H9 (cell line): Measurements from ENCODE around the gene PDYN. TPM values are rescaled to one million over a fixed set of nuclear protein-coding genes. Genes with fewer than 3 reads are reported as not detected.

Experiments
- DNase-seq: peaks from one replicate; pipeline ENCODE4 v3.0.0-alpha.2; 2017
- H2AFZ ChIP-seq: one replicate; pipeline ENCODE4 v1.6.1; 2013; ENCODE audit warnings: mild to moderate bottlenecking, low read length, control low read depth, moderate library complexity
- H2AK5ac ChIP-seq: 2 replicates; pipeline ENCODE4 v1.6.1; 2013; ENCODE audit warnings: low read length, control low read depth, mixed read lengths; ENCODE audit not compliant: insufficient read length
- H2BK120ac ChIP-seq: one replicate; pipeline ENCODE4 v1.6.1; 2013; ENCODE audit warnings: low read depth, mild to moderate bottlenecking, low read length, control low read depth, inconsistent platforms; ENCODE audit not compliant: poor library complexity, severe bottlenecking
- H2BK12ac ChIP-seq: 2 replicates; pipeline ENCODE4 v1.6.1; 2013; ENCODE audit warnings: low read length, control low read depth, mixed read lengths, low read depth; ENCODE audit not compliant: insufficient read length
- H2BK15ac ChIP-seq: 2 replicates; pipeline ENCODE4 v1.6.1; 2013; ENCODE audit warnings: low read depth, low read length, control low read depth
- H2BK20ac ChIP-seq: one replicate; pipeline ENCODE4 v1.6.1; 2013; ENCODE audit warnings: low read depth, mild to moderate bottlenecking, low read length, control low read depth, inconsistent platforms; ENCODE audit not compliant: poor library complexity, severe bottlenecking
- H2BK5ac ChIP-seq: 2 replicates; pipeline ENCODE4 v1.6.1; 2013; ENCODE audit warnings: low read length, control low read depth, mixed read lengths; ENCODE audit not compliant: insufficient read length
- H3K14ac ChIP-seq: 2 replicates; pipeline ENCODE4 v1.6.1; 2013; ENCODE audit warnings: low read length, control low read depth; ENCODE audit not compliant: insufficient read depth
- H3K18ac ChIP-seq: 2 replicates; pipeline ENCODE4 v1.6.1; 2013; ENCODE audit warnings: low read depth, mild to moderate bottlenecking, mixed read lengths, low read length, control low read depth; ENCODE audit not compliant: insufficient read length
- H3K23ac ChIP-seq: 2 replicates; pipeline ENCODE4 v1.6.1; 2013; ENCODE audit warnings: low read length, control low read depth, mixed read lengths, low read depth; ENCODE audit not compliant: insufficient read length
- H3K23me2 ChIP-seq: 2 replicates; pipeline ENCODE4 v1.6.1; 2013; ENCODE audit warnings: low read depth, mild to moderate bottlenecking, mixed read lengths, low read length, control low read depth; ENCODE audit not compliant: insufficient read length, poor library complexity, severe bottlenecking
- H3K27ac ChIP-seq: 2 replicates; pipeline ENCODE4 v1.5.1; 2013; ENCODE audit warnings: low read length, control low read depth, mixed read lengths, low read depth; ENCODE audit not compliant: insufficient read length
- H3K27me3 ChIP-seq: 2 replicates; pipeline ENCODE4 v1.6.1; 2013; ENCODE audit warnings: low read length, control low read depth, inconsistent platforms; ENCODE audit not compliant: insufficient read depth
- H3K4ac ChIP-seq: 2 replicates; pipeline ENCODE4 v1.6.1; 2013; ENCODE audit warnings: low read depth, mild to moderate bottlenecking, control low read depth, inconsistent platforms, low read length, moderate library complexity
- H3K4me1 ChIP-seq: 2 replicates; pipeline ENCODE4 v1.6.1; 2013; ENCODE audit warnings: low read length, control low read depth, inconsistent platforms; ENCODE audit not compliant: insufficient read depth
- H3K4me2 ChIP-seq: 2 replicates; pipeline ENCODE4 v1.6.1; 2013; ENCODE audit warnings: low read length, control low read depth, mixed read lengths; ENCODE audit not compliant: insufficient read length, insufficient read depth
- H3K56ac ChIP-seq: 2 replicates; pipeline ENCODE4 v1.6.1; 2013; ENCODE audit warnings: low read depth, mild to moderate bottlenecking, mixed read lengths, low read length, control low read depth; ENCODE audit not compliant: insufficient read length
- H3K79me1 ChIP-seq: 2 replicates; pipeline ENCODE4 v1.6.1; 2013; ENCODE audit warnings: low read depth, mild to moderate bottlenecking, moderate library complexity, low read length, control low read depth, inconsistent platforms; ENCODE audit not compliant: insufficient read depth, poor library complexity, severe bottlenecking
- H3K79me2 ChIP-seq: 2 replicates; pipeline ENCODE4 v1.6.1; 2013; ENCODE audit warnings: low read length, control low read depth, inconsistent platforms; ENCODE audit not compliant: insufficient read depth
- H3K9ac ChIP-seq: 2 replicates; pipeline ENCODE4 v1.6.1; 2013; ENCODE audit warnings: low read length, control low read depth, mixed read lengths; ENCODE audit not compliant: insufficient read length; ENCODE audit errors: extremely low read depth
- H3K9me3 ChIP-seq: one replicate; pipeline ENCODE4 v1.6.1; 2013; ENCODE audit warnings: low read depth, low read length, inconsistent platforms; ENCODE audit not compliant: control insufficient read depth
- H3T11ph ChIP-seq: one replicate; pipeline ENCODE4 v1.6.1; 2013; ENCODE audit warnings: mild to moderate bottlenecking, low read length, control low read depth, inconsistent platforms
- H4K20me1 ChIP-seq: one replicate; pipeline ENCODE4 v1.6.1; 2013; ENCODE audit not compliant: control insufficient read depth, insufficient read length, insufficient read depth
- H4K5ac ChIP-seq: 2 replicates; pipeline ENCODE4 v1.6.1; 2013; ENCODE audit warnings: low read depth, mild to moderate bottlenecking, mixed read lengths, low read length, control low read depth; ENCODE audit not compliant: insufficient read length
- H4K8ac ChIP-seq: replicated peaks from 2 replicates; pipeline ENCODE4 v1.6.1; 2013; ENCODE audit warnings: low read length, control low read depth, mixed read lengths, low read depth; ENCODE audit not compliant: insufficient read length
- H4K91ac ChIP-seq: 2 replicates; pipeline ENCODE4 v1.6.1; 2013; ENCODE audit warnings: low read depth, mild to moderate bottlenecking, moderate library complexity, mixed read lengths, low read length, control low read depth; ENCODE audit not compliant: insufficient read length
- H3K27ac Mint-ChIP-seq, 3 experiments: 2 replicates in 2 of 3; 3 replicates in 1 of 3; pipeline ENCODE4 v1.8.0; 2020 to 2021; ENCODE audit warnings: mixed read lengths in 3 of 3, mild to moderate bottlenecking in 1 of 3, moderate library complexity in 1 of 3
- H3K27me3 Mint-ChIP-seq: 2 replicates; pipeline ENCODE4 v1.8.0; 2021; ENCODE audit warnings: low read depth, mild to moderate bottlenecking, moderate library complexity, mixed read lengths
- H3K36me3 Mint-ChIP-seq, 3 experiments: 2 replicates in 2 of 3; 3 replicates in 1 of 3; pipeline ENCODE4 v1.8.0; 2020 to 2021; ENCODE audit warnings: low read depth in 3 of 3, mixed read lengths in 3 of 3; ENCODE audit not compliant: insufficient read depth in 1 of 3
- H3K4me1 Mint-ChIP-seq, 2 experiments: 2 replicates each; pipeline ENCODE4 v1.8.0; 2020; ENCODE audit warnings: mixed read lengths in 2 of 2
- H3K4me3 Mint-ChIP-seq, 2 experiments: 2 replicates in 1 of 2; 3 replicates in 1 of 2; pipeline ENCODE4 v1.8.0; 2020 to 2021; ENCODE audit warnings: mild to moderate bottlenecking in 2 of 2, mixed read lengths in 2 of 2, moderate library complexity in 1 of 2
- H3K9me3 Mint-ChIP-seq, 2 experiments: 2 replicates in 1 of 2; 3 replicates in 1 of 2; pipeline ENCODE4 v1.8.0; 2020; ENCODE audit warnings: mild to moderate bottlenecking in 2 of 2, mixed read lengths in 2 of 2, moderate library complexity in 1 of 2
- CTCF ChIP-seq: fragments of 200-600 bp; sonication (generic); conservative IDR thresholded peaks from 3 replicates; pipeline ENCODE4 v1.8.0; 2021; ENCODE audit warnings: antibody characterized with exemption, mild to moderate bottlenecking
- WGBS: extraction: QIAGEN DNeasy Blood & Tissue Kit; methylation state at CpG from one replicate; pipeline ENCODE4 v1.1.7; 2013; ENCODE audit warnings: missing lambda C conversion rate, low lambda C conversion rate, mixed read lengths; ENCODE audit not compliant: insufficient read length; ENCODE audit errors: extremely low coverage; 5-methylcytosine and 5-hydroxymethylcytosine counted together
- total RNA-seq: library from RNA; stranded (reverse); gene quantifications from 2 replicates; pipeline ENCODE4 v1.2.1, GENCODE V29; 2021

Gene PDYN
- total RNA-seq, 1 experiment from 2014 or later: 0.63 TPM

- no peak overlapping the region for H4K8ac ChIP-seq
- Mint-ChIP-seq H3K27me3 (peaks cover 47% of the 10 kb centered on the region), H3K4me3 (no peak overlapping the region), H3K27ac (no peak overlapping the region), H3K9me3 (no peaks in the 10 kb centered on the region), H3K36me3 (no peaks in the 10 kb centered on the region), H3K4me1 (peaks cover 36 to 55% of the 10 kb centered on the region in 2 experiments)
- H2AK5ac ChIP-seq: no peak overlapping the region
- no peak overlapping the region for H3K4me2 ChIP-seq
- H3K4me1 ChIP-seq: no peaks in the 10 kb centered on the region
- H3K56ac ChIP-seq: no peak overlapping the region
- no peak overlapping the region for H3K23ac ChIP-seq
- H3K79me1 ChIP-seq: no peaks in the 10 kb centered on the region
- no peak overlapping the region for H3K14ac ChIP-seq
- H3T11ph ChIP-seq: no peak overlapping the region
- peak; percentile 58 for DNase-seq
- no peaks in the 10 kb centered on the region for H3K79me2 ChIP-seq
- no peak overlapping the region for H2AFZ ChIP-seq
- no peak overlapping the region for H2BK20ac ChIP-seq
- no peak overlapping the region for H4K5ac ChIP-seq
- no peaks in the 10 kb centered on the region for H3K23me2 ChIP-seq
- no CpG with 5 or more reads among the region's 20 CpGs for WGBS
- no peak overlapping the region for H2BK12ac ChIP-seq
- no peak overlapping the region for H3K4ac ChIP-seq
- H2BK15ac ChIP-seq: no peak overlapping the region
- H4K20me1 ChIP-seq: no peaks in the 10 kb centered on the region
- no peak overlapping the region for H2BK5ac ChIP-seq
- no peak overlapping the region for H4K91ac ChIP-seq
- no peak overlapping the region for H2BK120ac ChIP-seq
- no peaks in the 10 kb centered on the region for H3K27me3 ChIP-seq
- no peak overlapping the region for H3K9ac ChIP-seq
- no peak overlapping the region for H3K27ac ChIP-seq
- peak; percentile 94 for TF ChIP-seq CTCF
- H3K9me3 ChIP-seq: no peaks in the 10 kb centered on the region
- H3K18ac ChIP-seq: no peak overlapping the region
Measured at GRCh38 chr20:2006452-2007361, 12.8 kb upstream of the PDYN start.
